AG10803 (cell line): ENCODE data around the gene TRIM2.

Source experiments
- DNase-seq: peaks from one replicate; pipeline ENCODE4 v3.0.0; 2010; ENCODE audit warnings: low read depth
- H3K4me3 ChIP-seq: 2 replicates; pipeline ENCODE4 v1.5.1; 2011; ENCODE audit warnings: mild to moderate bottlenecking, low read length, control low read depth
- TF ChIP-seq, protein P1 (sequence below): conservative IDR thresholded peaks from 2 replicates; pipeline ENCODE4 v1.5.1; 2011; ENCODE audit warnings: mild to moderate bottlenecking, low read length, control low read depth, inconsistent platforms

Gene TRIM2

DNA sequence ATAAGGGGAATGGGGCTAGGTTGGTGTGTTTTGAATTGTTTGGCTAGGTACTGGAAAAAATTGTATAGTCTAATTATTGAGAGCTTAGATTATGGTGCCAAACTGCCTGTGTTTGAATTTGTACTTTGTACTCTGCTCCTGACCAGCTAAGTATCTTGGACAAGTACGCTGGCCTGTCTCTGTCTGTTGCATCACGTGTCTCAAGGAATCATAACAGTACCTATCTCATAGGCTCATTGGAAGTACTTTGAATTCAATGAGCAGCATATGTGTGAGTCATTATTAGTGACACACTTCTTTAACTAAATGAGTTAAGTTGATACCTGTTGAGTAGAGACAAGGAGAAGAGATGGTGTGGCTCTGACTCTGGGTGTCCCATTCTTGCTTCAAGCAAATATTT is 70.7 kb downstream of the TRIM2 start:
- H3K4me3 ChIP-seq = no peak overlapping the region
- no peak for DNase-seq
- TF ChIP-seq, protein P1, sequence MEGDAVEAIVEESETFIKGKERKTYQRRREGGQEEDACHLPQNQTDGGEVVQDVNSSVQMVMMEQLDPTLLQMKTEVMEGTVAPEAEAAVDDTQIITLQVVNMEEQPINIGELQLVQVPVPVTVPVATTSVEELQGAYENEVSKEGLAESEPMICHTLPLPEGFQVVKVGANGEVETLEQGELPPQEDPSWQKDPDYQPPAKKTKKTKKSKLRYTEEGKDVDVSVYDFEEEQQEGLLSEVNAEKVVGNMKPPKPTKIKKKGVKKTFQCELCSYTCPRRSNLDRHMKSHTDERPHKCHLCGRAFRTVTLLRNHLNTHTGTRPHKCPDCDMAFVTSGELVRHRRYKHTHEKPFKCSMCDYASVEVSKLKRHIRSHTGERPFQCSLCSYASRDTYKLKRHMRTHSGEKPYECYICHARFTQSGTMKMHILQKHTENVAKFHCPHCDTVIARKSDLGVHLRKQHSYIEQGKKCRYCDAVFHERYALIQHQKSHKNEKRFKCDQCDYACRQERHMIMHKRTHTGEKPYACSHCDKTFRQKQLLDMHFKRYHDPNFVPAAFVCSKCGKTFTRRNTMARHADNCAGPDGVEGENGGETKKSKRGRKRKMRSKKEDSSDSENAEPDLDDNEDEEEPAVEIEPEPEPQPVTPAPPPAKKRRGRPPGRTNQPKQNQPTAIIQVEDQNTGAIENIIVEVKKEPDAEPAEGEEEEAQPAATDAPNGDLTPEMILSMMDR = no peak

DNA sequence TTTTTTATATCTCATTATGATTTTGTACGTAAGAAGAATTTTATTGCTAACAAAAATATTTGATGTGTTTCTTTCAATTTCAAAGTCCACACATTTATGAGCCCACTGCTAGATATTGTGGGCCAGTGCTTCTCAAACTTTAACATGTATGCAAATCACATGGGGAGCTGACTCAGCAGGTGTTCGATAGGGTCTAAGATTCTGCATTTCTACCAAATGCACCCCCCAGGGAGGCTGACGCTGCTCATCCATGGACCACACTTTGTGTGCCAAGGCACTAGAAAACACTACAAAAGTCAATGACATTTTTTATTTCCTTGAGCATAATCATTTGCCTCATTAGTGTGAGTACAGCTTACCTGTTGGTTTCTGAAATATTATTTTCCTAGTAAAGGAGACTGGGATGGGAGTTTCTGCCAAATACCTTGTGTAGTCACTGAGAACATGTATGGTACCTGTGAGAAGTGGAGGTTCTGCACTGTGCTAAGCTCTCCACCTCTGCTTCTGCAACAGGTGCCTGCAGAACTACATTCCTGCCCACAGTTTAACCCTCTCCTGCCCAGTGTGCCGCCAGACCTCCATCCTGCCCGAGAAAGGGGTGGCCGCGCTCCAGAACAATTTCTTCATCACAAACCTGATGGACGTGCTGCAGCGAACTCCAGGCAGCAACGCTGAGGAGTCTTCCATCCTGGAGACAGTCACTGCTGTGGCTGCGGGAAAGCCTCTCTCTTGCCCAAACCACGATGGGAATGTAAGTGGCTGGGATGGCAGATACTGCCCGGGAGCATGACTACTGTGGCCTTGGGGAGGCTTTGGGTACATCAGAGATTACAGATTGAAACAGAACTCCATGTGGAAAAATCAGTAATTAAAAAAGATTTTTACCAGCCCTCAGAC is 71.4 kb downstream of the TRIM2 start:
- TF ChIP-seq, protein P1 = no peak
- no peak for DNase-seq

DNA sequence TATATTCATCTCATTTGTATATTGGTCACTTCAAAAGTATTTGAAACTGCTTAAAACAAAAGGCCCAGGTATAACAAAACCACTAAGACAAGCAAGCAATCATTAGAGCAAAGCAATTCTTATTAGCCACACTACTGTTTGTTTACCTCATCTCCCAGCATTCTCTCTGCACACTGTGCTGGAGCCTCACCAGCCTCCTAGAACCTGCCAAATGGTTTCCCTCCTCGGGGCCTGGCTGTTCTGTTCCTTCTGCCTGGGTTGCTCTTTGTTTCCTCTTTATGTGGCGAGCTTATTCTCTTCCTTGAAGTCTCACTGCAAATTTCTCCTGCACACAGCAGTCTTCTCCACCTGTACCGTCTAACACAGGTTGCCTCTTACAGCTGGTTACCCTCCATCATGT is 72.7 kb downstream of the TRIM2 start:
- no peak for DNase-seq
- H3K4me3 ChIP-seq = no peak overlapping the region
- TF ChIP-seq, protein P1 = no peak

More for the DNA sequence above, 71.4 kb downstream of the TRIM2 start:
- H3K4me3 ChIP-seq = no peak overlapping the region

DNA sequence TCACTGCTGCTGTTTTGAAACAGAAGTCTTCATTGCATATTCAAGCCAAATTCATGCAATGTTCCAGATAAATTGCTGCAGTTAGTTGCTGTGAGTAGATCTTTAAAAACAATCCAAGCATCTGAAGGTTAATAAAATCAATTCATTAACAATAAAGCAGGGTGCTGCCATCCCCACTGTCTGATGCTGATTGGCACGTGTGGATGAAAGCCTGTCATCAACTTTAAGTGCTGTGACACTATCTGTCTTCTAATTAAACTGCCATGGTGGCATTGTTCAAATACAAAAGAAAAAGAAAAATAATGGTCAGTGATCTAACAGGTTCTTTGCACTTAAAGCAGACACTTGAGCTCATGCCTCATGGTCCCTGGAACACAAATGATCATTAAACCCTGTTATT is 77.2 kb downstream of the TRIM2 start:
- TF ChIP-seq, protein P1 = no peak
- DNase-seq = no peak

DNA sequence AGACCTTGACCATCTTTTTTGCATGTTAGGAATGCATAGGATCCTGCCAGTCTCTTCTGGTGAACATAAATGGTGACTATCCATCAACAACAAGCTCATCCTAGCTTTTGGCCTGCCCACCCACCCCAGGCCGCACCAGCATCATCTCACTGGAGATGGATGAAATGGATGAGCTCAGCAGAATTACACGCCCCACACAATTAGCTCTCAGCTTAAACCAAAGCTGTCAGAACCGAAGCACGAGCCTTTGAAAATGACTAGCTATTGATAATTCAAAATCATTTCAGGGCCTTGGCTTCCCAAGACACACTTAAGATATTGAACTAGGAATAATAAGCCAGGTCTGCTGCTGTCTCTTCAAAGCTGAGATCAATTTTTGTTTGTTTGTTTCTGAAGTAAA is 77.8 kb downstream of the TRIM2 start:
- no peak for DNase-seq
- TF ChIP-seq, protein P1 = no peak
- H3K4me3 ChIP-seq = no peak overlapping the region

More for the DNA sequence above, 77.2 kb downstream of the TRIM2 start:
- no peak overlapping the region for H3K4me3 ChIP-seq

DNA sequence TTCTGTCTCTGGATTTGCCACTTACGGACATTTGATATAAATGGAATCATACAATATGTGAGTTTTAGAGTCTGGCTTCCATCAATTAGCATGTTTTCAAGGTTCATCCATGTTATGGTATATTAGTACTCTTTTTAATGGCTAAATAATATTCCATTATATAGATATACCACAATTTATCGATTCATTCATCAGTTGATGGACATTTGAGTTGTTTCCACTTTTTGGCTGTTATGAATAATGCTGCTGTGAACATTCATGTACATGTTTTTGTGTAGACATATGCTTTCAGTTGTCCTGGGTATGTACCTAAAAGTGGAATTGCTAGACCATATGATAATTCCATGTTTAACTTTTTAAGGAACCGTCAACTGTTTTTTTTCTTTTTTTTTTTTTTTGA is 79.0 kb downstream of the TRIM2 start:
- TF ChIP-seq, protein P1 = no peak
- DNase-seq = no peak
- H3K4me3 ChIP-seq = no peak overlapping the region

DNA sequence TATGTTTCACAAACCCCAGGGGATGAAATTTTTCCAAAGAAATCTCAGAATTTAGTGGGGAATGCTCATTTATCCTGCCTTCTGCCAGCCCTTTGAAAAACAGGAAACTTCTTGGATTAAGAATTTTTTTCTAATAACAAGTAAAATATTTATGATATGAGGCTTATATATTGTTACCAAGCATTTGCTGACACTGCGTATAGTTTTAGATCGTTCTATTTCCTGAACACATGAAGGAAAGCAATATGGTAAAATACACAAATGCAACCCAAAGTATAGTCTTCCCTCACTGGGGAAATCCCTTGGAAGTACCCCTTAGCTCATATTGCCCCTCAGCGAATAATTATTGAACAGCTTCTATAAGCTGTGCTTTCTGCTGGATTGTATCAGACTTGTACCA is 85.9 kb downstream of the TRIM2 start:
- no peak for DNase-seq
- H3K4me3 ChIP-seq = no peak overlapping the region
- TF ChIP-seq, protein P1 = no peak
